Activated T-helper 17 cell treated with anti-CD3 and anti-CD28 coated beads, Interleukin-2, amount 50 U/mL, for 72 hours (primary cell): ENCODE measurements around the gene FGGY. TPM values are rescaled to one million over a fixed set of nuclear protein-coding genes. Genes with fewer than 3 reads are reported as not detected.

Experiments
- ATAC-seq: fragments of 150-1000 bp; cut with Tn5 transposase; replicated peaks from 2 replicates; pipeline ENCODE4 v1.10.0; 2021; ENCODE audit warnings: mild to moderate bottlenecking, moderate library complexity
- H3K27ac Mint-ChIP-seq: one replicate; pipeline ENCODE4 v1.8.0; 2022; ENCODE audit warnings: mixed read lengths
- H3K27me3 Mint-ChIP-seq: one replicate; pipeline ENCODE4 v1.8.0; 2022; ENCODE audit warnings: mixed read lengths
- H3K36me3 Mint-ChIP-seq: one replicate; pipeline ENCODE4 v1.8.0; 2022; ENCODE audit warnings: low read depth, mild to moderate bottlenecking, mixed read lengths
- H3K4me1 Mint-ChIP-seq: one replicate; pipeline ENCODE4 v1.8.0; 2022; ENCODE audit warnings: mixed read lengths
- H3K4me3 Mint-ChIP-seq: one replicate; pipeline ENCODE4 v1.8.0; 2022; ENCODE audit warnings: mild to moderate bottlenecking, mixed read lengths
- H3K9me3 Mint-ChIP-seq: one replicate; pipeline ENCODE4 v1.8.0; 2022; ENCODE audit warnings: mixed read lengths
- total RNA-seq, 2 donors: library from RNA; stranded (reverse); gene quantifications; one replicate each; pipeline ENCODE4 v1.2.3, GENCODE V29; 2022

Gene FGGY
- total RNA-seq, 2 donors from 2014 or later, result 8.1 to 16.4 TPM

- no peak for ATAC-seq
- no peaks in the 10 kb centered on the region for H3K4me1 Mint-ChIP-seq
- no peaks in the 10 kb centered on the region for H3K9me3 Mint-ChIP-seq
Observed at GRCh38 chr1:59497616-59498015, 200.7 kb downstream of the FGGY start.

GRCh38 chr1:59498640-59499039, 201.7 kb downstream of the FGGY start:
- no peak overlapping the region for H3K27ac Mint-ChIP-seq
- H3K27me3 Mint-ChIP-seq, result no peaks in the 10 kb centered on the region
- H3K36me3 Mint-ChIP-seq, result no peaks in the 10 kb centered on the region
- no peaks in the 10 kb centered on the region for H3K4me1 Mint-ChIP-seq
- no peak overlapping the region for H3K4me3 Mint-ChIP-seq
- ATAC-seq, result no peak
- H3K9me3 Mint-ChIP-seq, result no peaks in the 10 kb centered on the region

More at GRCh38 chr1:59497616-59498015, 200.7 kb downstream of the FGGY start:
- no peak overlapping the region for H3K27ac Mint-ChIP-seq
- no peaks in the 10 kb centered on the region for H3K36me3 Mint-ChIP-seq
- no peaks in the 10 kb centered on the region for H3K27me3 Mint-ChIP-seq
- H3K4me3 Mint-ChIP-seq, result no peak overlapping the region

DNA sequence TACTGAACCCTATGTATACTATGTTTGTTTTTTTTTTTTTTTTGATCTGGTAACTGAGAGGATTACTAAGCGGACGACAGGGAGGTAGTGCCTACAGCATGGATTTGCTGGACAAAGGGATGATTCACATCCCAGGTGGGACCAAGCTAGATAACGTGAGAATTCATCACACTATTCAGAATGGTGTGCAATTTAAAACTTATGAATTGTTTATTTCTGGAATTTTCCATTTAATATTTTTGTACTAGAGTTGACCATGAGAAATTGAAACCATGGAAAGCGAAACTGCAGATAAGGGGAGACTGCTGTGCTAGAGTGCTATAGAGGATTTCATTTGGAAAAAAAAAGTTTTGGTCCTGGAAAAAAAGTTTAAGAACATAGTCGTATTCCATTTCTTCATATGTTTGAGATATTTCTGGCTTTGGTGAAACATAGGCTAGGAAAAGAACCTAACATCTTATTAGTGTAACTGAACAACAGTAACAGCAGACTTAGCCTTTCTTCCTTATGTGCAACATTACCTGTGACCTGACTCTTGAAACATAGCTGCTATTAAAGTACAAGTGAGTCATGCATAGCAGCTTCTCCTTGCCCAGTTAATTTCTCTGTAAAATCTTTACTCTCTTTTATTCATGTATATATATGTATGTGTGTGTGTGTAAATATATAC, 202.5 kb downstream of the FGGY start:
- Mint-ChIP-seq H3K36me3 (no peaks in the 10 kb centered on the region), H3K9me3 (no peaks in the 10 kb centered on the region), H3K4me3 (no peak overlapping the region), H3K27ac (no peak overlapping the region), H3K27me3 (no peaks in the 10 kb centered on the region), H3K4me1 (no peaks in the 10 kb centered on the region)
- no peak for ATAC-seq

GRCh38 chr1:59499943-59500569, 203.2 kb downstream of the FGGY start:
- H3K9me3 Mint-ChIP-seq, result no peaks in the 10 kb centered on the region
- no peaks in the 10 kb centered on the region for H3K36me3 Mint-ChIP-seq
- H3K4me1 Mint-ChIP-seq, result no peaks in the 10 kb centered on the region
- ATAC-seq, result no peak
- H3K4me3 Mint-ChIP-seq, result no peak overlapping the region
- no peaks in the 10 kb centered on the region for H3K27me3 Mint-ChIP-seq
- H3K27ac Mint-ChIP-seq, result no peak overlapping the region

DNA sequence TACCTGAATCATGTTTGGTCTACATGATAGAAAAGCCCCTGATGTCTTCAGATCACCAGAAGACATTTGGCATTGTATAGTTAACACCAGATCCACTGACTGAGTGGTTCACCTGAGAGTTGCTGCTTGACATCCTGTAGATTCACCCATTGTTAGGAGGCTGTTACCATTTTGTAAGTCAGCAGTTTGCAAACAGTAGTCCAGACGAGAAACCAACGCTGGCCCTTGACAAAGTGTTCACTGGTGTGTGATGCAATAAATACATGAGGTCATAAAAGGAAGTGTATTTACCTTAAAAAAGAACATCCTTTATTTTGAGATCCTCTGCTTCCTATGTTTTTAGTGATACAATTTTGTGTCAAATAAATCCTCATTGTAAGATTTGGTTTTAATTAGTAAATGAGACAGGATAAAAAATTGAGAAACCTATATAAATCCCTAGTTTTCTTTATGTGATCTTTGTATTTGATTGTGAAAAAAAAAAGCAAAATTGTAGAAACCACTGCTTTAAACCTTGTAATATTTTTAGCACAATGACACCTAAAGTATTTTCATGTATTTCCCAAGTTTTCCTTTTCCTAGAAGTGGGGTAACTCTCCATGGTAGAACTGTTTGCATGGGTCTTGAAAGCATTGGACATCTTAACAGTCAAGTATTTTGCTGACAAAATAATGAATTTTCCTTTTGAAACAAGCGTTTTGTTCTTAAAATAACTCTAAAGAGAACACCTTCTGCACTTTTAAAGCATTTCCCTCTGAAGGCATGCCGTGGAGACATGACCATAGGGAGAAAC, 204.3 kb downstream of the FGGY start:
- H3K4me1 Mint-ChIP-seq, result no peaks in the 10 kb centered on the region
- H3K36me3 Mint-ChIP-seq, result no peaks in the 10 kb centered on the region
- ATAC-seq, result no peak
- no peaks in the 10 kb centered on the region for H3K27me3 Mint-ChIP-seq
- H3K9me3 Mint-ChIP-seq, result no peaks in the 10 kb centered on the region
- H3K27ac Mint-ChIP-seq, result no peak overlapping the region
- H3K4me3 Mint-ChIP-seq, result no peak overlapping the region

- no peaks in the 10 kb centered on the region for H3K4me1 Mint-ChIP-seq
- no peak for ATAC-seq
- H3K27me3 Mint-ChIP-seq, result no peaks in the 10 kb centered on the region
- H3K36me3 Mint-ChIP-seq, result no peaks in the 10 kb centered on the region
- H3K27ac Mint-ChIP-seq, result no peak overlapping the region
- H3K9me3 Mint-ChIP-seq, result no peaks in the 10 kb centered on the region
- H3K4me3 Mint-ChIP-seq, result no peak overlapping the region
Observed at GRCh38 chr1:59502009-59502691, 205.3 kb downstream of the FGGY start.

GRCh38 chr1:59504276-59504675, 207.4 kb downstream of the FGGY start:
- Mint-ChIP-seq H3K27ac (no peak overlapping the region), H3K36me3 (no peaks in the 10 kb centered on the region), H3K9me3 (no peaks in the 10 kb centered on the region), H3K4me1 (no peaks in the 10 kb centered on the region), H3K4me3 (no peak overlapping the region), H3K27me3 (no peaks in the 10 kb centered on the region)
- ATAC-seq, result no peak

GRCh38 chr1:59505596-59506028, 208.7 kb downstream of the FGGY start:
- Mint-ChIP-seq H3K27ac (no peak overlapping the region), H3K9me3 (no peaks in the 10 kb centered on the region), H3K4me1 (no peaks in the 10 kb centered on the region), H3K36me3 (no peaks in the 10 kb centered on the region), H3K4me3 (no peak overlapping the region), H3K27me3 (no peaks in the 10 kb centered on the region)
- ATAC-seq, result no peak

DNA sequence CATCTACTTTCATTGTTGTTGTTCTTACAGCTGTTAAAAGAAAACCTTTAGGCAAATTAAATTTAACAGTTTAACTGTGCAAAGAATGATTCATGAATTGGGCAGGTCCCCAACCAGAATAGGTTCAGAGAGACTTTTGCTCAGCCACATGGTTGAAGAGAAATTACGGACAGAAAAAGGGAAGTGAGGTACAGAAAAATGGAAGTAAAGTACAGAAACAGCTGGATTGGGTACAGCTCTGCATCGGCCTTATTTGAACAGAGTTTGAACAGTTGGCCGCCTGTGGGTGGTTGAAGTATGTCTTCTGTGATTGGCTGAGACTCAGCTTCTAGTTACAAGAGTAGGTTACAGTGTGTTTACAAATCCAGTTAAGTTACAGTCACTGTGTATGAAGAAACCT, 210.1 kb downstream of the FGGY start:
- Mint-ChIP-seq H3K36me3 (no peaks in the 10 kb centered on the region), H3K9me3 (no peaks in the 10 kb centered on the region), H3K27me3 (no peaks in the 10 kb centered on the region), H3K4me1 (no peaks in the 10 kb centered on the region), H3K27ac (no peak overlapping the region), H3K4me3 (no peak overlapping the region)
- ATAC-seq, result no peak

GRCh38 chr1:59509341-59509875, 212.5 kb downstream of the FGGY start:
- H3K27me3 Mint-ChIP-seq, result no peaks in the 10 kb centered on the region
- H3K9me3 Mint-ChIP-seq, result no peaks in the 10 kb centered on the region
- H3K27ac Mint-ChIP-seq, result no peak overlapping the region
- H3K4me1 Mint-ChIP-seq, result no peaks in the 10 kb centered on the region
- H3K4me3 Mint-ChIP-seq, result no peak overlapping the region
- H3K36me3 Mint-ChIP-seq, result no peaks in the 10 kb centered on the region
- no peak for ATAC-seq

GRCh38 chr1:59510249-59510648, 213.4 kb downstream of the FGGY start:
- no peak for ATAC-seq
- no peak overlapping the region for H3K27ac Mint-ChIP-seq
- no peak overlapping the region for H3K4me3 Mint-ChIP-seq
- no peaks in the 10 kb centered on the region for H3K36me3 Mint-ChIP-seq
- H3K9me3 Mint-ChIP-seq, result no peaks in the 10 kb centered on the region
- H3K27me3 Mint-ChIP-seq, result no peaks in the 10 kb centered on the region
- no peaks in the 10 kb centered on the region for H3K4me1 Mint-ChIP-seq

DNA sequence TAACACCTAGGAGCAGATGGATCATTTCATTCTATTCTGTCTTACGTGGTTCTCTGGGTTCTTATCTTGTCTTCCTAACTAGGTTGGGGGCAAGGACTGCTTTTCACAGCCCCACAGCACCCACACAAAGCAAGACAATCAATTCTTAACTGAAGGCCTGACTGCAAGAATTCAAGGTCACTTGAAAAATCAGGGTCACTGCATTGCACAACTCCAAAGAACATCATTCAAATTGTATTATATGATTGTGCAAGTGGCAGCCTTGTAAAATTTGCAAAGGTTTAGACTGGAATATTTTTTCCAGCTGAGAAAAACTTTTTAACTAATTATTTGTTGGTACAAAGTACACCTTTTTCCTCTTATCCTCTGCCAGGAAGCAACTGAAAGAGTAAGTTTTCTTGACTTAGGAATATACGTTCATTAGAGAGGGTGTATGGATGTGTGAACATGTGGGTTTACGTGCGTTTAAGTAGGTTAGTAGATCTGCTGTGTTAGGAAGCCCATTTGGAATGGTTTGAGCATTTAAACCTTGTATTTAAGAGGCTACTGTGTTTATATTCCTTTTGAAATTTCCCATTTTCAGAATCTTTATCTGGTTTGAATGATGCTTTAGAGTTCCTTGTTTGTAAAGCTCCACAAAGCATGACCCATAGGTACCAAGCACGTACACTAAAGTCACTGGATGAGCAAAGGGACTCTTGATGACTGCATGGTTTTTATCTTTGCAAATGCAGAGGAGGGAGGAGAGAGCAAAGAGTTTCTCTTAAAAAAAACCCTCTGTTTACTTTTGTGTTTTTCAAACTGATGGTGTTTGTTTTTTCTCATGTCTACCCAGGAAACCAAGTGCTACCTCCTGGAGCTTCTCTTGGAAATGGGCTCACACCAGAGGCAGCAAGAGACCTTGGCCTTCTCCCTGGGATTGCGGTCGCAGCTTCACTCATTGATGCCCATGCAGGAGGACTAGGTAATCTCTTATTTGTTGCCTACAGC, 214.9 kb downstream of the FGGY start:
- Mint-ChIP-seq H3K27ac (no peak overlapping the region), H3K4me1 (no peaks in the 10 kb centered on the region), H3K27me3 (no peaks in the 10 kb centered on the region), H3K4me3 (no peak overlapping the region), H3K36me3 (no peaks in the 10 kb centered on the region), H3K9me3 (no peaks in the 10 kb centered on the region)
- ATAC-seq, result no peak

DNA sequence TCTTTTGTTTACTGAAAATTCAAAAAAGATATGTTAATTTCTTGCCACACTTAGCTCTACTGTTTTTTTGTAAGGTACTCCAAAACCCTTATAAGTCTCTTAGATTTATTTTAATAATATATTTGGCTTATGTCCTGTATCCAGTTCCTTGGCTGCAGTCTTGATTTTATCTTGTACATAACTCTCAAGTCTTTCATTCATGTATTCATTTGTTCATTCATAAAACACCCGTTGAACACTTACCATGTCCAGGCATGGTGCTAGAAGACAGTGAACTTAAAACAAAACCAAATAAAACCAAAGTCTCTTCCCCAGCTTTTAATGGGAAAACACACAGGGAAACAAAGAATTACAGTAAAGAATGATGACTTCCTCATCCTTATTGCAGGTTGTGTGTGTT, 215.8 kb downstream of the FGGY start:
- Mint-ChIP-seq H3K27me3 (no peaks in the 10 kb centered on the region), H3K9me3 (no peaks in the 10 kb centered on the region), H3K27ac (no peak overlapping the region), H3K36me3 (no peaks in the 10 kb centered on the region), H3K4me1 (no peaks in the 10 kb centered on the region), H3K4me3 (no peak overlapping the region)
- ATAC-seq, result no peak
